HG02970 (cell line): ENCODE results near the gene DDX47.

Experiments
- ATAC-seq: cut with Tn5 transposase; IDR thresholded peaks from one replicate; pipeline ENCODE4 v1.9.1; 2021; ENCODE audit warnings: mild to moderate bottlenecking, moderate library complexity, moderate number of reproducible peaks; ENCODE audit not compliant: unreplicated experiment, low FRiP score

DDX47 gene

GRCh38 chr12:12813120-12814101 is at the start of gene DDX47:
TSS of gene DDX47 (plus strand) at chr12:12813346. CDS start at chr12:12813368, 22 bp downstream.
- peak; percentile 79 for ATAC-seq

- no peak for ATAC-seq
Observed at GRCh38 chr12:12764824-12765223, 48.3 kb upstream of the DDX47 start.

GRCh38 chr12:12770262-12770661 is 42.9 kb upstream of the DDX47 start:
- no peak for ATAC-seq

- ATAC-seq = no peak
Observed at GRCh38 chr12:12774791-12775190, 38.4 kb upstream of the DDX47 start.

- ATAC-seq = no peak
Observed at GRCh38 chr12:12776261-12776660, 36.9 kb upstream of the DDX47 start.

GRCh38 chr12:12777092-12777491 is 36.1 kb upstream of the DDX47 start:
- no peak for ATAC-seq

GRCh38 chr12:12779007-12779406 is 34.1 kb upstream of the DDX47 start:
- ATAC-seq = no peak

- no peak for ATAC-seq
Observed at GRCh38 chr12:12779529-12779928, 33.6 kb upstream of the DDX47 start.

- ATAC-seq = no peak
Observed at GRCh38 chr12:12784116-12784515, 29.0 kb upstream of the DDX47 start.

- no peak for ATAC-seq
Observed at GRCh38 chr12:12784911-12785814, 28.0 kb upstream of the DDX47 start, which contains the start of gene APOLD1. TSS of gene APOLD1 (plus strand) at chr12:12785659. CDS start at chr12:12785692, 33 bp downstream.

GRCh38 chr12:12786351-12786705 is 26.8 kb upstream of the DDX47 start:
- ATAC-seq = no peak

GRCh38 chr12:12786706-12787601 is 26.2 kb upstream of the DDX47 start:
- peak; percentile 79 for ATAC-seq

GRCh38 chr12:12788131-12788530 is 25.0 kb upstream of the DDX47 start:
- ATAC-seq = no peak

GRCh38 chr12:12788675-12789368 is 24.3 kb upstream of the DDX47 start:
- peak; percentile 39 for ATAC-seq

GRCh38 chr12:12790956-12791355 is 22.2 kb upstream of the DDX47 start:
- ATAC-seq = no peak

GRCh38 chr12:12791756-12792369 is 21.3 kb upstream of the DDX47 start:
- no peak for ATAC-seq

GRCh38 chr12:12792421-12792820 is 20.7 kb upstream of the DDX47 start:
- no peak for ATAC-seq

GRCh38 chr12:12794686-12795085 is 18.5 kb upstream of the DDX47 start:
- no peak for ATAC-seq

GRCh38 chr12:12796171-12796570 is 17.0 kb upstream of the DDX47 start:
- no peak for ATAC-seq
